GM12875 (cell line): ENCODE measurements around the gene SPTLC2.

Source experiments
- H3K4me3 ChIP-seq: one replicate; pipeline ENCODE4 v1.5.1; 2011; ENCODE audit warnings: low read depth, low read length, control low read depth
- CTCF ChIP-seq: IDR thresholded peaks from 2 replicates; pipeline ENCODE4 v1.5.1; 2011; ENCODE audit warnings: low read depth, mild to moderate bottlenecking, control low read depth, inconsistent platforms, low read length, moderate library complexity, borderline replicate concordance; ENCODE audit not compliant: insufficient read depth

The SPTLC2 gene

GRCh38 chr14:77498120-77498979, 118.1 kb downstream of the SPTLC2 start, which contains the start of gene ISM2:
TSS of gene ISM2 (minus strand) at chr14:77498816. CDS start at chr14:77498793, 23 bp downstream.
- no peak for TF ChIP-seq CTCF
- peak within 1 kb of the TSS; percentile 54 for H3K4me3 ChIP-seq

GRCh38 chr14:77495334-77495733, 121.1 kb downstream of the SPTLC2 start:
- TF ChIP-seq CTCF, result no peak

GRCh38 chr14:77491056-77491455, 125.4 kb downstream of the SPTLC2 start:
- no peak overlapping the region for H3K4me3 ChIP-seq
- TF ChIP-seq CTCF, result no peak

More at GRCh38 chr14:77495334-77495733, 121.1 kb downstream of the SPTLC2 start:
- no peak overlapping the region for H3K4me3 ChIP-seq

- no peak overlapping the region for H3K4me3 ChIP-seq
- TF ChIP-seq CTCF, result no peak
Measured at GRCh38 chr14:77490347-77490986, 126.0 kb downstream of the SPTLC2 start.

GRCh38 chr14:77489041-77489440, 127.4 kb downstream of the SPTLC2 start:
- TF ChIP-seq CTCF, result no peak
- H3K4me3 ChIP-seq, result no peak overlapping the region

GRCh38 chr14:77488558-77488957, 127.9 kb downstream of the SPTLC2 start:
- no peak overlapping the region for H3K4me3 ChIP-seq
- TF ChIP-seq CTCF, result no peak
